Gastrocnemius medialis (tissue), 4 donors: Measurements from ENCODE around the gene SREBF2.

Experiments
- CTCF ChIP-seq, 5 experiments: fragments of 450-650 bp in 3 of 5; fragments of 200-600 bp in 2 of 5; sonication (generic) in 2 of 5; IDR thresholded peaks in 4 of 5; conservative IDR thresholded peaks in 1 of 5; 1 replicate in 4 of 5; 2 replicates in 1 of 5; pipeline ENCODE4 v1.5.1; 2016 to 2019; ENCODE audit warnings: antibody characterized with exemption in 5 of 5, mild to moderate bottlenecking in 3 of 5, moderate library complexity in 3 of 5
- POLR2A ChIP-seq, 2 donors: fragments of 450-650 bp; IDR thresholded peaks; one replicate each; pipeline ENCODE4 v1.6.1; 2017; ENCODE audit warnings: antibody characterized with exemption in 2 of 2, mild to moderate bottlenecking in 2 of 2, moderate library complexity in 2 of 2

- TF ChIP-seq POLR2A (IDR thresholded peaks at IDR 0.05) (no peak), CTCF (IDR thresholded peaks at IDR 0.05 in 4 of 5, conservative IDR thresholded peaks at IDR 0.05 in 1 of 5) (no peak)
These were observed 71.8 kb downstream of the SREBF2 start for GRCh38 chr22:41904450-41905410.
